CD4-positive, CD25-positive, alpha-beta regulatory T cell (primary cell): ENCODE results near the gene SLC2A5. TPM values are rescaled to one million over a fixed set of nuclear protein-coding genes. Genes with fewer than 3 reads are reported as not detected.

Experiments used
- ATAC-seq, 2 donors: fragments of 150-1000 bp; cut with Tn5 transposase; one replicate each; pipeline ENCODE4 v1.10.0; 2021; ENCODE audit warnings: low read depth in 2 of 2, moderate number of reproducible peaks in 2 of 2, moderate library complexity in 1 of 2
- DNase-seq, 3 donors: peaks; one replicate each; pipeline versions ENCODE4 v3.0.0 to v3.0.0-alpha.2; 2012 to 2022; ENCODE audit warnings: mixed read lengths in 1 of 3
- H3K27ac ChIP-seq: one replicate; pipeline ENCODE4 v1.7.0; 2013; ENCODE audit warnings: mild to moderate bottlenecking, low read length; ENCODE audit not compliant: insufficient read depth, poor library complexity, severe bottlenecking
- H3K27me3 ChIP-seq: one replicate; pipeline ENCODE4 v1.7.0; 2013; ENCODE audit warnings: low read length; ENCODE audit not compliant: control insufficient read depth, insufficient read depth
- H3K36me3 ChIP-seq: one replicate; pipeline ENCODE4 v1.7.0; 2013; ENCODE audit warnings: mild to moderate bottlenecking, low read length, moderate library complexity; ENCODE audit not compliant: control insufficient read depth, insufficient read depth
- H3K4me1 ChIP-seq: 2 replicates; pipeline ENCODE4 v1.7.0; 2013; ENCODE audit warnings: mild to moderate bottlenecking, low read length; ENCODE audit not compliant: insufficient read depth, control insufficient read depth, poor library complexity, severe bottlenecking
- H3K4me3 ChIP-seq: one replicate; pipeline ENCODE4 v1.7.0; 2013; ENCODE audit warnings: low read depth, mild to moderate bottlenecking, low read length, moderate library complexity
- H3K9me3 ChIP-seq, 2 experiments: 1 replicate in 1 of 2; 2 replicates in 1 of 2; pipeline ENCODE4 v1.7.0; 2013; ENCODE audit warnings: low read length in 2 of 2, mild to moderate bottlenecking in 1 of 2, moderate library complexity in 1 of 2; ENCODE audit not compliant: control insufficient read depth in 2 of 2
- H3K27ac Mint-ChIP-seq, 3 donors: one replicate each; pipeline ENCODE4 v1.8.0; 2020 to 2022; ENCODE audit warnings: mild to moderate bottlenecking in 3 of 3, mixed read lengths in 3 of 3, moderate library complexity in 2 of 3
- H3K27me3 Mint-ChIP-seq: one replicate; pipeline ENCODE4 v1.8.0; 2022; ENCODE audit warnings: mild to moderate bottlenecking, mixed read lengths
- H3K36me3 Mint-ChIP-seq: one replicate; pipeline ENCODE4 v1.8.0; 2020; ENCODE audit warnings: mixed read lengths
- H3K4me1 Mint-ChIP-seq, 4 donors: one replicate each; pipeline ENCODE4 v1.8.0; 2020 to 2022; ENCODE audit warnings: mixed read lengths in 4 of 4, mild to moderate bottlenecking in 1 of 4
- H3K4me3 Mint-ChIP-seq, 4 donors: one replicate each; pipeline ENCODE4 v1.8.0; 2020 to 2022; ENCODE audit warnings: mild to moderate bottlenecking in 4 of 4, mixed read lengths in 4 of 4, moderate library complexity in 3 of 4
- H3K9me3 Mint-ChIP-seq, 7 donors: one replicate each; pipeline ENCODE4 v1.8.0; 2020 to 2022; ENCODE audit warnings: mixed read lengths in 7 of 7, mild to moderate bottlenecking in 3 of 7, moderate library complexity in 2 of 7
- polyA plus RNA-seq, 4 donors: library from polyadenylated mRNA; unstranded; fragments of 300-500 nt; fragmentation: Illumina TruSeq; gene quantifications; one replicate each; pipeline ENCODE4 v1.2.3, GENCODE V29; 2021
- total RNA-seq: library from RNA; stranded (reverse); gene quantifications from one replicate; pipeline ENCODE4 v1.2.3, GENCODE V29; 2022

The SLC2A5 gene
- total and polyA plus RNA-seq, 5 donors from 2014 or later = 0.08 to 0.64 TPM; not detected in 3

- DNase-seq (no peak), ATAC-seq (no peak)
- Histone ChIP-seq H3K27me3 (no peaks in the 10 kb centered on the region), H3K4me3 (no peak overlapping the region), H3K27ac (no peak overlapping the region), H3K36me3 (no peaks in the 10 kb centered on the region), H3K9me3 (no peaks in the 10 kb centered on the region), H3K4me1 (peaks cover 18% of the 10 kb centered on the region)
- Mint-ChIP-seq H3K9me3 (no peaks in the 10 kb centered on the region), H3K4me1 (peaks cover 5 to 23% (median 11%) of the 10 kb centered on the region in 4 donors), H3K36me3 (no peaks in the 10 kb centered on the region), H3K27ac (no peak overlapping the region), H3K27me3 (peaks cover 4% of the 10 kb centered on the region), H3K4me3 (no peak overlapping the region)
These were observed 80.4 kb downstream of the SLC2A5 start for GRCh38 chr1:8989061-8989460.

DNA sequence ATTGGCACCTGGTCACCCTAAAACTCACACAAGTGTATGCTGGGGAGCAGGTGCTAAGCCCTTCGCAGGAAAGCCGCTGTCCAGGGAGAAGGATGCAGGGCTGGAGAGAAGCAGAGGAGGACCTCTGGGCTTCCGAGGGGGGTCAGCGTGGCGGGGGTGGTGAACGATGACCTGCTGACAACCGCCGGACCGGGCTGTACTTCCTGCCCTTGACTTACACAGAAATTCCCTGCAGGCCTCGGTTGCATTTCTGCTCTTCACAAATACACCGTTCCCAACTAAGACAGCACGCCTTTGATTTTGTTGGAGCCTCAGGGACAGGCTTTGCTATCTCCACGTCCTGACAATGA is 80.8 kb downstream of the SLC2A5 start:
- Mint-ChIP-seq H3K36me3 (no peaks in the 10 kb centered on the region), H3K4me1 (peaks cover 5 to 25% (median 14%) of the 10 kb centered on the region in 4 donors), H3K9me3 (no peaks in the 10 kb centered on the region), H3K4me3 (no peak overlapping the region), H3K27ac (no peak overlapping the region), H3K27me3 (peaks cover 4% of the 10 kb centered on the region)
- peaks cover 18% of the 10 kb centered on the region for H3K4me1 ChIP-seq
- no peaks in the 10 kb centered on the region for H3K27me3 ChIP-seq
- ATAC-seq (no peak), DNase-seq (no peak)
- H3K36me3 ChIP-seq = no peaks in the 10 kb centered on the region
- H3K9me3 ChIP-seq = no peaks in the 10 kb centered on the region
- H3K27ac ChIP-seq = no peak overlapping the region
- no peak overlapping the region for H3K4me3 ChIP-seq

GRCh38 chr1:8987881-8988617 is 81.4 kb downstream of the SLC2A5 start:
- peak overlapping the region in 2 of 4 donors; percentile 35 to 50 for H3K4me3 Mint-ChIP-seq
- peak overlapping the region; percentile 64 for H3K4me3 ChIP-seq
- peak; percentile 42 to 66 (median 58) for DNase-seq
- no peaks in the 10 kb centered on the region for H3K9me3 ChIP-seq
- H3K36me3 ChIP-seq = no peaks in the 10 kb centered on the region
- H3K4me1 ChIP-seq = peaks cover 18% of the 10 kb centered on the region
- H3K27ac Mint-ChIP-seq = peak overlapping the region; percentile 46 to 90 (median 52)
- no peaks in the 10 kb centered on the region for H3K9me3 Mint-ChIP-seq
- ATAC-seq = peak; percentile 60 to 75
- H3K27ac ChIP-seq = no peak overlapping the region
- H3K27me3 ChIP-seq = no peaks in the 10 kb centered on the region
- H3K36me3 Mint-ChIP-seq = no peaks in the 10 kb centered on the region
- H3K27me3 Mint-ChIP-seq = peaks cover 4% of the 10 kb centered on the region
- peaks cover 5 to 26% (median 14%) of the 10 kb centered on the region in 4 donors for H3K4me1 Mint-ChIP-seq

- peaks cover 10% of the 10 kb centered on the region for H3K27me3 Mint-ChIP-seq
- H3K4me1 Mint-ChIP-seq = peaks cover 5 to 26% (median 17%) of the 10 kb centered on the region in 4 donors
- H3K27ac Mint-ChIP-seq = peak overlapping the region in 2 of 3 donors; percentile 84 to 85
- H3K27ac ChIP-seq = no peak overlapping the region
- no peaks in the 10 kb centered on the region for H3K36me3 Mint-ChIP-seq
- H3K4me1 ChIP-seq = peaks cover 18% of the 10 kb centered on the region
- H3K36me3 ChIP-seq = no peaks in the 10 kb centered on the region
- H3K9me3 ChIP-seq = no peaks in the 10 kb centered on the region
- peak overlapping the region in 3 of 4 donors; percentile 71 to 74 (median 72) for H3K4me3 Mint-ChIP-seq
- ATAC-seq = peak; percentile 30 to 41
- H3K27me3 ChIP-seq = no peaks in the 10 kb centered on the region
- DNase-seq = peak in 1 of 3 donors; percentile 77
- H3K9me3 Mint-ChIP-seq = no peaks in the 10 kb centered on the region
- no peak overlapping the region for H3K4me3 ChIP-seq
These were observed 82.6 kb downstream of the SLC2A5 start for GRCh38 chr1:8986814-8987190.

- H3K9me3 Mint-ChIP-seq = no peaks in the 10 kb centered on the region
- no peaks in the 10 kb centered on the region for H3K9me3 ChIP-seq
- no peaks in the 10 kb centered on the region for H3K36me3 ChIP-seq
- peaks cover 18% of the 10 kb centered on the region for H3K4me1 ChIP-seq
- H3K27ac ChIP-seq = no peak overlapping the region
- peaks cover 5 to 26% (median 17%) of the 10 kb centered on the region in 4 donors for H3K4me1 Mint-ChIP-seq
- DNase-seq (no peak), ATAC-seq (no peak)
- H3K4me3 ChIP-seq = no peak overlapping the region
- H3K4me3 Mint-ChIP-seq = peak overlapping the region in 3 of 4 donors; percentile 71 to 74 (median 72)
- no peaks in the 10 kb centered on the region for H3K27me3 ChIP-seq
- H3K36me3 Mint-ChIP-seq = no peaks in the 10 kb centered on the region
- H3K27me3 Mint-ChIP-seq = peaks cover 17% of the 10 kb centered on the region
- H3K27ac Mint-ChIP-seq = peak overlapping the region in 2 of 3 donors; percentile 84 to 85
These were observed 83.3 kb downstream of the SLC2A5 start for GRCh38 chr1:8985915-8986813.

Other genes starting within 250 kb of the SLC2A5 start
- 353 TPM for gene ENO1, start 190.9 kb downstream of the SLC2A5 start, total RNA-seq
- 1,000 to 10,000 TPM in 3 of 4 donors, 100 to 1,000 TPM in 1; 913 to 1,094 (median 1,059) TPM for gene ENO1, start 190.9 kb downstream of the SLC2A5 start, polyA plus RNA-seq
- not detected for gene CA6, start 123.8 kb downstream of the SLC2A5 start, total RNA-seq
- under 1 TPM in 2 of 4 donors, not detected in 2; 0.41 to 0.61 TPM for gene CA6, start 123.8 kb downstream of the SLC2A5 start, polyA plus RNA-seq
- not detected for gene SLC2A7, start 43.2 kb downstream of the SLC2A5 start, total RNA-seq
- gene SLC2A7, start 43.2 kb downstream of the SLC2A5 start, polyA plus RNA-seq = not detected
- 2.1 TPM for gene GPR157, start 59.5 kb upstream of the SLC2A5 start, total RNA-seq
- 1 to 10 TPM in 2 of 4 donors, under 1 TPM in 2; 0.92 to 1.5 (median 1.1) TPM for gene GPR157, start 59.5 kb upstream of the SLC2A5 start, polyA plus RNA-seq
- 19.4 TPM for gene H6PD, start 165.1 kb upstream of the SLC2A5 start, total RNA-seq
- gene H6PD, start 165.1 kb upstream of the SLC2A5 start, polyA plus RNA-seq = 1 to 10 TPM; 7.8 to 10.0 (median 8.8) TPM
- gene SPSB1, start 223.3 kb upstream of the SLC2A5 start, total RNA-seq = 19.7 TPM
- 10 to 100 TPM in 3 of 4 donors, 1 to 10 TPM in 1; 7.0 to 12.3 (median 11.9) TPM for gene SPSB1, start 223.3 kb upstream of the SLC2A5 start, polyA plus RNA-seq